A673 (cell line): ENCODE data around the gene GM2A. TPM values are rescaled to one million over a fixed set of nuclear protein-coding genes. Genes with fewer than 3 reads are reported as not detected.

ENCODE experiments used
- BruUV-seq: library from RNA; stranded (reverse); fragments of 400-500 nt; replicated peaks from 2 replicates; lab custom pipeline; 2021; lab: Mats Ljungman, UMichigan
- CTCF ChIA-PET: fragments of 300-600 bp; sonication (Branson Sonifier 250); formaldehyde crosslinking; loops from one replicate; lab custom pipeline; 2022; ENCODE audit warnings: antibody characterized with exemption; lab: Charles Lee
- POLR2A ChIA-PET: fragments of 300-600 bp; sonication (Branson Sonifier 250); formaldehyde crosslinking; loops from one replicate; lab custom pipeline; 2022; ENCODE audit warnings: antibody characterized with exemption; ENCODE audit not compliant: low non-redundant PET; lab: Charles Lee
- DNase-seq: peaks from one replicate; pipeline ENCODE4 v3.0.0-alpha.2; 2015; ENCODE audit warnings: low spot score
- H3K27ac ChIP-seq: fragments of 200-600 bp; sonication (generic); 2 replicates; pipeline ENCODE4 v1.5.1; 2016; ENCODE audit warnings: mixed run types, low read depth, mild to moderate bottlenecking, mixed read lengths, antibody characterized with exemption, low read length; ENCODE audit not compliant: poor library complexity, severe bottlenecking
- H3K27me3 ChIP-seq: fragments of 200-600 bp; sonication (generic); replicated peaks from 2 replicates; pipeline ENCODE4 v1.6.1; 2017; ENCODE audit warnings: mixed run types, low read depth, mild to moderate bottlenecking, mixed read lengths, antibody characterized with exemption, low read length; ENCODE audit not compliant: insufficient read depth, poor library complexity
- H3K36me3 ChIP-seq: fragments of 200-600 bp; sonication (generic); 2 replicates; pipeline ENCODE4 v1.6.1; 2016; ENCODE audit warnings: mixed run types, mild to moderate bottlenecking, mixed read lengths, antibody characterized with exemption, low read length; ENCODE audit not compliant: insufficient read depth, poor library complexity, severe bottlenecking
- H3K4me1 ChIP-seq: fragments of 200-600 bp; sonication (generic); 2 replicates; pipeline ENCODE4 v1.6.1; 2017; ENCODE audit warnings: mixed run types, mild to moderate bottlenecking, mixed read lengths, antibody characterized with exemption, low read length; ENCODE audit not compliant: insufficient read depth, poor library complexity, severe bottlenecking
- H3K4me3 ChIP-seq: fragments of 200-600 bp; sonication (generic); 2 replicates; pipeline ENCODE4 v1.5.1; 2016; ENCODE audit warnings: low read depth, mixed run types, mild to moderate bottlenecking, mixed read lengths, low read length; ENCODE audit not compliant: poor library complexity, severe bottlenecking
- H3K9me3 ChIP-seq: fragments of 200-600 bp; sonication (generic); 2 replicates; pipeline ENCODE4 v1.6.1; 2016; ENCODE audit warnings: mixed run types, low read depth, mild to moderate bottlenecking, mixed read lengths, antibody characterized with exemption, low read length; ENCODE audit not compliant: poor library complexity, severe bottlenecking
- CTCF ChIP-seq: fragments of 300-800, 200-600 bp; sonication (generic); conservative IDR thresholded peaks from 2 replicates; pipeline ENCODE4 v1.5.1; 2017; ENCODE audit warnings: low read depth, mild to moderate bottlenecking, antibody characterized with exemption, low read length, moderate library complexity, mixed read lengths
- EZH2 ChIP-seq: fragments of 200-600 bp; sonication (generic); IDR thresholded peaks from 2 replicates; pipeline ENCODE4 v1.6.1; 2017; ENCODE audit warnings: borderline replicate concordance, low read depth, mild to moderate bottlenecking, mixed read lengths, antibody characterized with exemption, low read length; ENCODE audit not compliant: poor library complexity, severe bottlenecking
- intact Hi-C: fragments of 100-400 bp; cut with micrococcal nuclease; formaldehyde crosslinking; loops from one replicate; pipeline ENCODE4 v1.10.0; 2022; ENCODE audit not compliant: unreplicated experiment
- total RNA-seq: library from RNA; stranded (reverse); gene quantifications from 2 replicates; pipeline ENCODE4 v1.2.3, GENCODE V29; 2021

The GM2A gene
- total RNA-seq, 1 experiment from 2014 or later, result 3.5 TPM

GRCh38 chr5:151286246-151286645, 33.3 kb downstream of the GM2A start:
- H3K4me3 ChIP-seq, result no peak overlapping the region
- no peak for TF ChIP-seq CTCF
- TF ChIP-seq EZH2, result no peak
- H3K27me3 ChIP-seq, result no peaks in the 10 kb centered on the region
- no TSS peak for BruUV-seq
- H3K4me1 ChIP-seq, result no peaks in the 10 kb centered on the region
- DNase-seq, result no peak
- H3K36me3 ChIP-seq, result no peaks in the 10 kb centered on the region
- ChIA-PET CTCF (no interaction called here), POLR2A (no interaction called here)
- no peaks in the 10 kb centered on the region for H3K9me3 ChIP-seq
- no peak overlapping the region for H3K27ac ChIP-seq
- intact Hi-C loops, result no loop called here

- H3K27ac ChIP-seq, result no peak overlapping the region
- no TSS peak for BruUV-seq
- POLR2A ChIA-PET, result no interaction called here
- TF ChIP-seq CTCF, result no peak
- no peak for TF ChIP-seq EZH2
- H3K27me3 ChIP-seq, result no peaks in the 10 kb centered on the region
- no peaks in the 10 kb centered on the region for H3K9me3 ChIP-seq
- H3K4me3 ChIP-seq, result no peak overlapping the region
- no peaks in the 10 kb centered on the region for H3K36me3 ChIP-seq
- no peaks in the 10 kb centered on the region for H3K4me1 ChIP-seq
- intact Hi-C loops, result no loop called here
- CTCF ChIA-PET, result no interaction called here
- no peak for DNase-seq
Measured at GRCh38 chr5:151288180-151288579, 35.2 kb downstream of the GM2A start.

- no peaks in the 10 kb centered on the region for H3K36me3 ChIP-seq
- no peaks in the 10 kb centered on the region for H3K4me1 ChIP-seq
- TF ChIP-seq CTCF, result no peak
- no peak for TF ChIP-seq EZH2
- intact Hi-C loops, result no loop called here
- H3K27ac ChIP-seq, result no peak overlapping the region
- ChIA-PET CTCF (no interaction called here), POLR2A (no interaction called here)
- no TSS peak for BruUV-seq
- H3K4me3 ChIP-seq, result no peak overlapping the region
- DNase-seq, result no peak
- no peaks in the 10 kb centered on the region for H3K9me3 ChIP-seq
- peaks cover 3% of the 10 kb centered on the region for H3K27me3 ChIP-seq
Measured at GRCh38 chr5:151293624-151294023, 40.6 kb downstream of the GM2A start.
